GM18951 (cell line): ENCODE measurements around the gene RAB7A.
"Not testable (repeated sequence)": the region's sequence is repeated elsewhere in the genome, so short reads cannot be mapped to it uniquely, and the experiment has no call there.

Experiments used
- POLR2A ChIP-seq: IDR thresholded peaks from 4 replicates; pipeline ENCODE4 v1.6.1; 2011; ENCODE audit warnings: mild to moderate bottlenecking; ENCODE audit not compliant: insufficient read length, insufficient read depth; ENCODE audit errors: extremely low read depth
- in situ Hi-C: fragments of 300-500 bp; cut with MboI; formaldehyde crosslinking; loops from one replicate; pipeline ENCODE4 v1.12.0; 2022; ENCODE audit warnings: low sequenced_read_pairs, mixed read lengths, inconsistent platforms; ENCODE audit not compliant: unreplicated experiment

RAB7A gene

DNA sequence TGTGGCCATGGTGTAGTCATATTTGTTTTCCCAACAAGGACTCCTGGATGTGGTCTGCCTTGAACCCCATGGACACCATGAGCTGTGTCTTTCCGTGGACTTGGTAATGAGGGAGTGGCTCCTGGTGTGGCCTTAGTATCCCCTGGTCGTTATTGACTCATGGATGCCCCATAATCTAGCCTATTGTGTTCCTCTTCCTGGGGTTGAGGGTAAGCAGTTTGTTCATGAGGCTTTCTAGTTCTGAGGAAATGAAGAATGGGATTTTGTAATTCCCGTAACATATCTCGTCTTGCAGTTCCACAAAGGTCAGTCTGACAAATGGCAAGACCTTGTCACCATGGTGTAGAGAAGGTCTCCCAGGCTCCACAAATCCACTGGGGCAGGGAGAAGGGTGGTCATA, 22.6 kb downstream of the RAB7A start:
- in situ Hi-C loops, result no loop called here
- TF ChIP-seq POLR2A, result no peak

- TF ChIP-seq POLR2A, result no peak
- in situ Hi-C loops, result no loop called here
These were observed 23.1 kb downstream of the RAB7A start for GRCh38 chr3:128749035-128749434.

- in situ Hi-C loops, result not testable (repeated sequence)
These were observed 23.6 kb downstream of the RAB7A start for GRCh38 chr3:128749561-128749960.

GRCh38 chr3:128753715-128754114, 27.7 kb downstream of the RAB7A start:
- in situ Hi-C loops, result no loop called here
- TF ChIP-seq POLR2A, result no peak

GRCh38 chr3:128760042-128760441, 34.1 kb downstream of the RAB7A start:
- TF ChIP-seq POLR2A, result no peak

DNA sequence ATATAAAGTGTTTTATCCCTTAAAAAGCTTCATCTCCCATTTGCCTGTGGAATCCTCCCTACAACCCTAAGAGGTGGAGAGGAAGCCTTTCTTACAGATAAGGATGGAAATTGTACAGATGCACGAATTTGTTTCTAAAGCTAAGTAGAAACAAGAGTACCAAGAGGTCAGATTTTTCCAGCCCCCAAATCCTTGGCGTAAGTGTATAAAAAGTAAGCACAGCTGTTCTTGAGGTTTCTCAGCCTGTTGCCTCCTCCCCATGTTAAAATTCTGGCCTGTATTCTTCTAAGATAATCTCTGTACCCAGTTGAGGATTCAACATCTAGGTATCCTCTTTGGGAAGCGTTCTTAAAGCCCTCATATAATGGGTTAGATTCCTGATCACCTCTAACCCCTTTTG, 34.9 kb downstream of the RAB7A start:
- TF ChIP-seq POLR2A, result no peak
- in situ Hi-C loops, result no loop called here

More at GRCh38 chr3:128760042-128760441, 34.1 kb downstream of the RAB7A start:
- in situ Hi-C loops, result no loop called here

GRCh38 chr3:128761392-128761791, 35.4 kb downstream of the RAB7A start:
- in situ Hi-C loops, result no loop called here
- no peak for TF ChIP-seq POLR2A

- no peak for TF ChIP-seq POLR2A
- in situ Hi-C loops, result no loop called here
These were observed 38.0 kb downstream of the RAB7A start for GRCh38 chr3:128763967-128764366.

- no peak for TF ChIP-seq POLR2A
- in situ Hi-C loops, result no loop called here
These were observed 38.9 kb downstream of the RAB7A start for GRCh38 chr3:128764863-128765262.

DNA sequence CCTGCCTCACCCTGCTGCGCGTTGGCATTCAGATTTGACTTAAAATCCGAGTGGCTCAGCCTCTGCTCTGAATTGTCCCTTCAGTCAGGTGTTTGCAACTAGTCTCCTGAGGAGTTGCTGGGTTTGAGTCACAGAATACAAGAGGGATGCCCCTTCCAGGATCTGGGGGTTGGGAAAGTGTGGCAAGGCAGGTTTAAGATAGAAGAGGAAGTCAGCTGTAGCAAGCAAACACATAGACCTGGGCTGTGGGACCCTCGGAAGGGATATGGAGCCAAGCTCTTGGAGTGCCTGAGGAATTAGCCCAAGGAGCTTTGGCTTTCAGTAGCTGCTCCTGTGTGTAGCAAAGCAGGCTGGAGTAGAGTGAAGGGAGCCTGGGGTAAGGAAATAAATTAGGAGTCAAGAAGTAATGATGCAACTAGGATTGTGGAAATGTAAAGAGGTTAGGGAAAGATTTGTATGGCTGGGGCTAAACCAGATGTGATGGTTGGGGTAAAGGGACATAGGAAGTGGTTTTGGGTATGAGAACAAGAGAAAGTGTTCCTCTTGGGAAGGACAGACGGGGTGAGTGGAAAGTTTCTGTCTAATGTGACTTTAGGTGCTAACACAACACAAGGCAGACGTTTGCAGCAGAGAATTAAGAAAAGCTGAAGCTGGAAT, 41.2 kb downstream of the RAB7A start:
- in situ Hi-C loops, result no loop called here
- no peak for TF ChIP-seq POLR2A

GRCh38 chr3:128768471-128768870, 42.5 kb downstream of the RAB7A start:
- in situ Hi-C loops, result no loop called here
- no peak for TF ChIP-seq POLR2A

DNA sequence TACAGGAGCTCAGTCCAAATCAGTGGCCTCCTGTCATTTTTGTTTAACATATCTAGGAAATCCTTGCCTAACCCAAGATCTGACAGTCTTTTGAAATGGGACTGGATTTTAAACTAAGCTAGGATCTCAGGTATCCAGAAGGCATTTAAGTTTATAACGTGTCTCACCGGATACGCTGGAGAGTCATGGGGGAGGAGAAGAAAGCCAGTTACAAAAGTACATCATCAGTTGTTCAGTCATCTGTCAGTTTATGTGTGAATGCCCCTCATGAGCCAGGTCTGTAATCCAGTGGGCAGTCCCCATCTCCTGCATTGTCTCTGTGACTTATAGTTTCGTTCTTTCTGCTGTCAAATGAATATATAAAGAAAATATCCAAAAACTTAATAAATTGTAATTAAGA, 44.4 kb downstream of the RAB7A start:
- in situ Hi-C loops, result no loop called here
- TF ChIP-seq POLR2A, result no peak

GRCh38 chr3:128773189-128773588, 47.2 kb downstream of the RAB7A start:
- in situ Hi-C loops, result not testable (repeated sequence)

GRCh38 chr3:128773592-128773991, 47.6 kb downstream of the RAB7A start:
- in situ Hi-C loops, result not testable (repeated sequence)

DNA sequence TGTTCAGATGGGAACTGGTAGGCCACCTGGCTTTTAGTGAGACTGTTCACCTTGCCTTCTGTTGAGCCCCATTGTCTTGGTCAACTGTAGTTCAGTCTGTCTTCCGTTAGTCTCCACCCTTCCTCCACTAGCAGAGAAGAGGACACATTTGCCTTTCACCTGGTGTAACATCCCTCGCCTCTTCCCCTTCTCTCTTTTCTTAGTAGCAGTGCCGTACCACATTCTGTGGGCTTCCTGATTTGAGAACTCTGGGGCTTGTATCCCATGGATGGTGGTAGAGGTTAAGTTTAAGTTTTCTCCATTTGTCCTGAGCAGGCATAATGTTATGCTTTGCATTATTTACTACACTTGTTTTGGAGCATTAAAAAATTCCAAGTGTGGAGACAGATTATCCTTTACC, 49.3 kb downstream of the RAB7A start:
- in situ Hi-C loops, result no loop called here
- TF ChIP-seq POLR2A, result no peak

DNA sequence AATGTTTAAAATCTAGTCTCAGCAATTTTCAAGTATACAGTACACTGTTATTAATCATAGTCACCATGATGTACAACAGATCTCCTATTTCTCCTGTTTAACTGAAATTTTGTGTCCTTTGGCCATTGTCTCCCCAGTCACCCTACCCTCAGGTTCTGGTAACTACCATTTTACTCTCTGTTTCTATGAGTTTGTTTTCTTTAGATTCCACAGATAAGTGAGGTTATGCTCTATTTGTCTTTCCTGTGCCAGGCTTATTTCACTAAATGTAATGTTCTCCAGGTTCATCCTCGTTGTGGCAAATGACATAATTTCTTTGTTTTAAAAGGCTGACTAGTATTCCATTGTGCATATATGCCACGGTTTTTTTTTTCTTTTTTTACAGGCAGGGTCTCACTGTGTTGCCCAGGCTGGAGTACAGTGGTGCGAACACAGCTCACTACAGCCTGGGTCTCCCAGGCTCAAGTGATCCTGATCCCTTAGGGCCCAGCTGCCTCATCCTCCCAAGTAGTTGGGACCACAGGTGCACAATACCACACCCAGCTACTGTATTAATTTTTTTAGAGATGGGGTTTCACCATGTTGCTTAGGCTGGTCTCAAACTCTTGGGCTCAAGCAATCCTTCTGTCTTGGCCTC, 50.0 kb downstream of the RAB7A start:
- TF ChIP-seq POLR2A, result no peak
- in situ Hi-C loops, result no loop called here
